HG02610 (cell line): Measurements from ENCODE around the gene RASGEF1C.
A peak's percentile ranks its signal among the peaks of the same experiment; 100 is the strongest.

ENCODE experiments used
- ATAC-seq: cut with Tn5 transposase; IDR thresholded peaks from one replicate; pipeline ENCODE4 v1.9.1; 2021; ENCODE audit warnings: mild to moderate bottlenecking, moderate library complexity; ENCODE audit not compliant: unreplicated experiment

The RASGEF1C gene

DNA sequence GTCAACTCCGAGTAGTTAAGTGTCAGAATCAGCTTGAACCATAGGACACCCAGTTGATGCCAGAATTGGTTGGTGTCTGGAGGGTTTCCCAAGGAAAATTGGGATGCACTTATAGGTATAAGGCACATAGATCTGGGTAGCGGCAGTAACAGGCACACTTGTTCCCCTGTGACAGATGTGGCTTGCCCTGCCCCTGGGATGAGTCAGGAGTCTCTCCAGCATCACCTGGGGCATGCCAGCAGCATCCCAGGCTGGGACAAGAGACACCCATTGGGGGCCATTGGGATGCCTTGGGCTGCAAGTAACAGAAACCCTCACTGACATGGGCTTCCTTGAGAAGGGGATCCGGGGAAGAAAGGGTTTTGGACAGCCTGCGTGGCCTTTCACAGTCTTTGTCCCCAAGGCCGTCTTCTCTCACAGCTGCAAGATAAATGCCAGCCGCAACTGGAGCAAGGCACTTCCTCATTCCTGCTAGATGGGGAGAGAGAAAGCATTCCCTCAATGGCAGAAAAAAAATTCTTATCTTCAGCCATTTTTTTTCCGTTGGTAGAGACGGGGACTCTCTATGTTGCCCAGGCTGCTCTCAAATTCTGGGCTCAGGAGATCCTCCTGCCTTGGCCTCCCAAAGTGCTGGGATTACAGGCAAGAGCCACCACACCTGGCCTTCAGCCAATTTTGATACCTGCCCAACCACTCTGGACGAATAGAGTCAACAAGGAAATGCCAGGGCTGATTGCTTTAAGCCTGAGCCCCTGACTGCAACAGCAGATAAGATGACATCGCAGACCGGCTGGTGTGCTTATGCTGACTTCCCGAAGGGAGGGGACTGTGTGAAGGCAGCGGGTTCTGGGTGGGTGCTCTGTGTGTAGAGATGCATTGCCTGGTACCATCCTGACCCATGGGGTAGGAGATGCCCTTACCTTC is 124.1 kb downstream of the RASGEF1C start:
- ATAC-seq: no peak

DNA sequence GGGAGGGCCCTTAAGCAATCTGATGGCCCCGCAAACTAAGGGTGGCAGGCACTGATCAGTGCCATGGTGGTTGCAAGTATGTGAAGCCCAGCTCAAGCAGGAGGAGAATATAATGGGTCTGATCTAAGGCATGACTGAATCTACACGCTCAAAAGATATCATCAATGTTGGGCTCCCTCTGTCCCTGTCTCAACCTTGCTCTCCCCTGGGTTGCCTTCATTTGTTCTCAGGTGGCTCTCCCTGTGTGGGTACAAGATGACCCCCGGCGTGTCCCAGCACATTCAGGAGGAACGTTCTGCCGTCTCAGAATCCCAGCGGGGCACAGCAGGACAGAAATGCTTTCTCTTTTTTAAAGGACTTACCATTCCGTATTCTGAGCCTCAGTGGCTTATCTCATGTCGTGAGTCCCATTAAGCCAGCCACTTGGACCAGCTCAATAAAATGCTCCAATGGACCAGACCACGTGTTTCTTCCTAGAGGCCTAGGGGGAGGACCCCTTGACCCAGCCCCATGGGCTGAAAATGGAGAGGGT is 125.4 kb downstream of the RASGEF1C start:
- no peak for ATAC-seq

- ATAC-seq: no peak
Measured at GRCh38 chr5:180082633-180083420, 126.2 kb downstream of the RASGEF1C start.

DNA sequence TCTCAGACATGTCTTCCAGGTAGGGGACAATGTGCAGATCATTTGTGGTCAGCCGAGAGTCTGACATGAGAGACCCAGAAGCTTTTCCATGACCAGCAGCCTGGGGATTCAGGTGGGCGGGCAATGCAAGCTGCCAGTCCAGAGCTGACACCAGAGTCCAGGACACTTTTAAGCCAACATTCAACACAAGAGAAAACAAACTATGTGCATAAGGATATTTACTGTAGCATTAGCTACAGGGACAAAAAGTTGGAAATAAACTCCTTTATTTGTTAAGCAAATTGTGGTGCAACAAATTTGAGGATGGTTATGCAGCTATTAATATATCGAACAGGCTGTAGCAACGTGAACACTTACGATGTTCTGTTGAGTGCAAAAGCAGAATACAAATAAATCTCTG is 127.5 kb downstream of the RASGEF1C start:
- ATAC-seq: no peak

- ATAC-seq: no peak
Measured at GRCh38 chr5:180080486-180081280, 128.3 kb downstream of the RASGEF1C start.

DNA sequence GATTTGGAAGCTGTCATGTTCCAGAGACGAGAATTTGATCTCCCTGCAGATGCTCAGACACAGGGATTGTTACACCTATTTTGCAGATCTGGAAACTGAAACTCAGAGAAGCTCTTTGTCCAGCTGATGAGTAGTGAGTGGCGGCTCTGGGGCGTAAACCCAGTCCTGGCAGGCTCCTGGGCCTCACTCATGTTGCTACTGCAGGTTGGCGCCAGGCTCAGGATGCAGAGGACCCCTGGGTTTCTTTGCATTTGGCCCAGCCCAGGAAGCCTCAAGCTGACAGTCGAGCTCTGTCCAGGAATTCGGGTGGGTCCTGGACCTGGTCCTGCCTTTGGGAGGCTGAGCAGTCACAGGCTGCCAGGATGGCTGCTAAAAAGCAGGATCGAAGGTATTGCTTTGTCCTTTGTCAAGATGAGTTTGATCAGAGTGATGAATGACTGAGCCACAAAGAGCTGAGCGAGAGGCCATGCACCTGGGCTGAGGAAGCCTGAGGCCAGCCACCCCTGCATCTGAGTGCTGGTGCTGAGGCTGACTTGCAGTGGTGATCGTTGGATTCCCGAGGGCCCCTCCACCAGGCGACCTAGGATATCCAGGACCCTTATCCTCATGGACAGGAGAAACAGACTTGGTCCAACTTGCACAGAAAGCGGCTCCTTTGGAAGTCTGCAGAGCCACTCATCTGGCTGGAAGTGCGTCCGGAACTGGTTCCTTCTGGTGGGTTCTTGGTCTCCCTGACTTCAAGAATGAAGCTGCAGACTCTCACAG is 129.1 kb downstream of the RASGEF1C start:
- ATAC-seq: no peak

DNA sequence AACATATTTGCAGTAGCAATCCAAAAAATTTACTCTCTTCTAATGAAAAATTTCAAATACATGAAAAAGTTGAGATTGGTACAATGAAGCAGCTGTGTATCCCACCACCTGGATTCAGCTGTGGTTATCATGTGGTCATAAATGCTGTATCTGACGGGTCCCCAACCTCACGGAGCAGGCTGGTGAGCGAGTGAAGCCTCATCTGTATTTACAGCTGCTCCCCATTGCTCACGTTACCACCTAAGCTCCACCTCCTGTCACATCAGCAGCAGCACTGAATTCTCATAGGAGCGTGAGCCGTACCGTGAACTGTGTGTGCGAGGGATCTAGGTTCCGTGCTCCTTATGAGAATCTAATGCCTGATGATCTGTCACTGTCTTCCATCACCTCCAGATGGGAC is 130.7 kb downstream of the RASGEF1C start:
- ATAC-seq: no peak

DNA sequence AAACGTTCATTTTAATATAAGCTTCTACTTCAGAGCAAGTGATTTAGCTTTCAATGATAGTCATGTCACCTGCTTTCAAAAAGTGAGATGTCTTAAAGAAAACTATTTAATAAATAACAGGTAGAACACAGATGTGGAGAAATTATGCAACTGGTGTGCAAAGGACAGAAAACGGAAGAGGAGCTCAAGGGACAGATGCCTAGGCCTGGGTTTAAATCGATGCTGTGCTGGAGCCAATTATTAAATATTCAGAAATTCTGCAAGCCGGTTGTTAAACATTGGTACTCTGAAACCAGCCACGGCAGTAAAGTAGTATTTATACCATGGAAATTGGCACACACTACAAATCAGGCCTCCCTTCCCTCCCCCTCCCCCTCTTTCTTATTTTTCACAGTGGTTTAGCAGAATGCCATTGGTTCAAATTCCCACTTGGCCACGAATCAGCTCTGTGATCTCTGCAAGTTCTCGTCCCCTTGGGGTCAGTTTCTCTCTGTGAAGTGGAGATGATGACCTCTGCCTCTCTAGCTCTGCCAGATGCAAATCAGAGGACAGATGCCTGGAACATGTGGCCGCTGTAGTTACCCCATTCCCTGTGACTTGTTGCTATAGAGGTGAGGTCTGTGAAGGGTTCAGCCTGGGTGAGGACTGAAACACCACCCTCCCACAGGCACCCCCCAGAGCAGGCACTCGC is 131.3 kb downstream of the RASGEF1C start:
- no peak for ATAC-seq

GRCh38 chr5:180075703-180076102 is 133.3 kb downstream of the RASGEF1C start:
- no peak for ATAC-seq

DNA sequence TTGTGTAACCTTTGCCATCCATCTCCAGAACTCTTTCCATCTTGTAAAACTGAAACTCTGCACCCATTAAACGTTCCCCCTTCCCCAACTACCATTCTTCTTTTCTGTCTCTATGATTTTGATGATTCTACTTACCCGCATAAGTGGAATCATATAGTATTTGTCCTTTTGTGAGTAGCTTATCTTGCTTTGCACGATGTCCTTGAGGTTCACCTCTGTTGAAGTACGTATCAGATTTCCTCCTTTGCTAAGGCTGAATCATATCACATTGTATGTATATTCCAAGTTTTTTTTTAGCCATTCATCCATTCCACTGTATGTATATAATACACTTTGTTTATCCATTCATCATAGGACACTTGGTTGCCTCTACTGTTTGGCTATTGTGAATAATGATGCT is 134.5 kb downstream of the RASGEF1C start:
- no peak for ATAC-seq

DNA sequence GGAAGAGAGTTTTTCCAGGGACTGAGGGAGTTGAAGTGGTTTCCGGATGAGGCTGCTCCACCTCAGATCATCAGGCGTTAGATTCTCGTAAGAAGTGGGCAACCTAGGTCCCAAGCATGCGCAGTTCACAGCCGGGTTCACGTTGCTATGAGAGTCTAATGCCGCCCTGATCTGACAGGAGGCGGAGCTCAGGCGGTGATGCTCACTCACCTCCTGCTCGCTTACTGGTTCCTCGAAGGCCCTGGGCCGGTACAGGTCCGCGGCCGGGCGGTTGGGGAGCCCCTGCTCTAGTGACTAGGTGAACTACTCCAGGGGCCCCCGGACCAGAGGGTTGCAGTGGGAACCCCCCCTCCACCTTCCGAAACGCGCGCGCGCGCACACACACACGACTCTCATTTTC is 136.5 kb downstream of the RASGEF1C start:
- ATAC-seq: no peak

DNA sequence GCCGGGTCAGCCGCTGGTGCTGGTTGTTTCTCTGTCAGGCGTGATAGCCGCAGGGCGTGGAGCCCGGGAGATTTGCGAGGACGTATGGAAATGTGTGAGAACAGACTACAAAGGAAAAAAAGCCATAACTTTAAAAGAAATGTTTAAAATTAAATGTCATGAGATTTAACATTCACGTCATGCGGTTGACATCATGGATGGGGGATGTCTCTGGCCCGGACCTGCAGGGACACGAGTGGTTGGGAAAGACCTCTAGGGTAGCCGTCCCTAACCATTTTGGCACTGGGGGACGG is 136.8 kb downstream of the RASGEF1C start:
- no peak for ATAC-seq

DNA sequence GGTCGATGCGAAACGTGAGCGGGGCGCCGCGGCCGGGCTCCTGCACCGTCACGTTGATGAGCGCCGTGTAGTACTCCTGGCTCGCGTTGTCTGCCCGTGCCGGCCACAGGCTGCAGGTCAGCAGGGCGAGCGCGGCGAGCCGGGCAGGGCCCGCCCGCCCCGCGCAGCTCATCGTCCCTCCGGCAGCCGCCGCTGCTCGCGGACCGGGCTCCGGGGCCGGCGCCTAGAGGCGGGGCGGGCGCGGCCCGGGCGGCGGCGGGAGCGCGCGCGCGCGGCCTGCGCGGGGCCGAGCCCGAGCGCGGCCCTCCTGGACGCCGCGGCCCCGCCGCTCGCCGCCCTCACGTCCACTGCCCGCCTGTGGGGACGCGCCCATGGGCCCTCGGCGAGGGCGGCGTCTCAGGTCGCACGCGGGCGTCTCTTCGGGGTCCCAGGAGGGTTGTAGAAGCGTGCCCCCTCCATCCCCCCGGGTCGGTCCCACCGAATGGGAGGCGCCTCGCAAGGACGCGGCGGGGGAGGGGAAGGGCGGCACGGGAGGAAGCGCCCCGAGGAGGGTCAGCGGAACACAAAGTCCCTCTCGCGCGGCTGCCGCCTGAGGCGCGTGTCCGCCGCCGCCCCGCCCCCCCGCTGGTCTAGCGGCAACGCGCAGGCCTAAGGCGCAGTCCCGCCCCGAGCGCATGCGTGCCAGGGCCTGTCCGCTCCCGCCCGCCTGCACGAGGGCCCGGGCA is 137.3 kb downstream of the RASGEF1C start, which contains the start of gene RNF130:
Gene RNF130 (minus strand): TSS at position 229 of the 725 bp plus-strand sequence. CDS start 57 bp downstream, at position 172.
- ATAC-seq: peak; percentile 64

DNA sequence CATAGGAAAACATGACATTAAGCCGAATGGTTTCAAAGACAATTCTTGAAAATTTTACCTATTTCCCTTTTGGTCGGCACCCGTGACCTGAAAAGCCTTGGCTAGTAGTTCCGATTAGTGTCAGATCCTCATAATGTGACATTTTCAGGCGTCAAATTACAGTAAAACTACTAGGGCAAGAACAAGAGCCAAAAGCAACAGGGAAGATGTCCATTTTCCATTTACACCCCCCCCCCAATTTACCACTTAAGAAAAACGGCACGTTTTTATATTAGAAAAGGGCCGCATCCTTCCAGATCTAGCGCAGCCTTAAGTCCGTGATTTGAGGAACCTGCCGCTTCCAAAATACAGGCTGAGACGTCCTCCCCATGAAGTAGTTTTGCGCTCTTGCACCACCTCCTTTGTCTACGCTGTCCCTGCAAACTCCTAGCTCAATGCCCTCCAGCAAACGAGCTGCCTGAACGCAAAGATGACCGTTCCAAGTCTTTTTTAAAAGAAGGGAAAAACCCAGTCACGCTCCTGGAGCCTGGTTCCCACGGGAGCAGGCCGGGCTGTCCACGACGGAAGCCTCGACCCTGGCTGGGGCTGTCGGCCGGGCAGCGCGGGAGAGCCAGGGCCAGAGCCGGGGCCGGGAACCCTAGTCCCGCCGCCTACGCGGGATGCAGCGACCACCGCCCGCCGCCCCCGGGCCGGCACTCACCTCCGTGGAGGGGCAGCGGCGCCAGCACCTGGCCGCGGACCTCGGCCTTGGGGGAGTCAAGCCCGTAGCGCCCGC is 138.1 kb downstream of the RASGEF1C start:
- peak; percentile 30 for ATAC-seq

DNA sequence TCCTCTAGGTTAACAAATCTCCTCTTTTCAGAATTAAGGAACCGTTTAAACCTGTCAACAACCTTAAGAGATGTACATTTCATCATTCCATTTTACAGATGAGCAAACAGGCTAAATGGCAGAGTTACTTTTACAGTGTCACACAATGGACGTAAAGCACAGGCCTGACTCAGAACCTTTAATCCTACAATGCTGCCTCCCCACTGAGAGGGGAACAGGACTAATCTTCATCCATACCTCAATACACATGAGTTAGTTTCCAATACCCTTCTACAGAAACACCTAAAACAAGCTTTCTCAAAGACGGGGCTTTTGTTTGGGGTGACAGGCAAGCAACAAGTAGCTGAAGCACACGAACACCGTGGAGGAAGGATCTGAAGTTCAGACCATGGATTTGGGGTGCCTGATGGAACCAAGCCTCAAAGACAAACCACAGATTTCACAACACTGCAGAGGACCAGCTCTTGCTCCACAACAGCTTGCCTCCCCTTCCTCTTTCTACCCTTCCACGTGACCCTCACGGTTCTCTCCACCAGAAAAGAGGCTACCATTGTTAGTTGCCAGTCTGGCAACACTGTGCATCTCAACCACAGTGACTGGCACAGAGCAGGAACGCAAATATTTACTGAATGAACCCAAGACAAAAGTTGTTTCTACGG is 139.3 kb downstream of the RASGEF1C start:
- ATAC-seq: no peak

- ATAC-seq: no peak
Measured at GRCh38 chr5:180068519-180069090, 140.4 kb downstream of the RASGEF1C start.

DNA sequence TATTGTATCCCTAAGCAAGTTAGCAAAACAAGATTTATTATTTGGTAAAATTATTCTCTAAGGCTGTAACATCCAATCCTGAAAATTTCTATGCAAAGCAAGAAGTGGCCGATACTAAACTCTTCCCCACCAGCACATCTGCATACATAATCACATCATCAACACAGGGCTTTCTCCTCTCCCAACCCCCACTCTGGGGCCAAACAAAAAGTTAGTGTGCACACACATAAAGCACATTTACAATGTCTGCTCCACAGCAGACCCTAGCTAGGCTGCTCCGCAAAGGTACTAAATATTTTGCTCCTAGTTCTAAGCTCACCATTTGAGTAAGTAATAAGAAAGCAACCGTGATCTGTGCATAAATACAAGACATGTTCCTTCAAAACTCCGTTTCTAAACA is 141.0 kb downstream of the RASGEF1C start:
- ATAC-seq: no peak
